K562 (cell line): Measurements from ENCODE around the gene ENDOD1. TPM values are rescaled to one million over a fixed set of nuclear protein-coding genes. Genes with fewer than 3 reads are reported as not detected.
A peak's percentile ranks its signal among the peaks of the same experiment; 100 is the strongest.

Experiments used
- ATAC-seq: fragments of 200-7000 bp; cut with Tn5 transposase; 3 replicates; pipeline ENCODE4 v1.9.1; 2020; ENCODE audit warnings: moderate library complexity
- BruUV-seq: library from RNA; stranded (reverse); fragments of 400-500 nt; replicated peaks from 2 replicates; lab custom pipeline; 2021; lab: Mats Ljungman, UMichigan
- CTCF ChIA-PET: fragments of 300-600 bp; formaldehyde crosslinking; extraction: SDS; loops from one replicate; lab custom pipeline; 2021; ENCODE audit warnings: low intra/inter-chr PET ratio; lab: Yijun Ruan, JAX
- POLR2A ChIA-PET: fragments of 300-600, 350-650 bp; sonication (Branson Sonifier 250); formaldehyde crosslinking; extraction: SDS; loops from one replicate; lab custom pipeline; 2021; ENCODE audit warnings: antibody characterized with exemption, inconsistent platforms; lab: Yijun Ruan, JAX
- DNase-seq, 4 experiments: peaks; one replicate each; pipeline versions ENCODE4 v3.0.0 to v3.0.0-alpha.2; 2011 to 2018; ENCODE audit warnings: low spot score in 3 of 4, mixed read lengths in 3 of 4; ENCODE audit errors: extremely low read depth in 1 of 4
- FAIRE-seq: peaks from 2 replicates; lab custom pipeline; 2011; peaks lifted over from hg19 to GRCh38; lab: Jason Lieb, UNC
- H2AFZ ChIP-seq: 2 replicates; pipeline ENCODE4 v1.6.0; 2011; ENCODE audit warnings: low read depth, low read length, control low read depth, inconsistent platforms
- H3K27ac ChIP-seq: fragments of 200-600 bp; 3 replicates; pipeline ENCODE4 v1.8.0; 2011; ENCODE audit warnings: low read depth, mild to moderate bottlenecking, control low read depth, inconsistent platforms, low read length, moderate library complexity, mixed read lengths; ENCODE audit errors: extremely low read depth
- H3K27me3 ChIP-seq, 2 experiments: fragments of 300-600 bp in 1 of 2; 2 replicates in 1 of 2; 3 replicates in 1 of 2; pipeline versions ENCODE4 v1.6.0 to v1.8.0; 2011; ENCODE audit warnings: inconsistent platforms in 2 of 2, low read length in 2 of 2, mild to moderate bottlenecking in 1 of 2, mixed read lengths in 1 of 2, moderate library complexity in 1 of 2; ENCODE audit not compliant: control insufficient read depth in 2 of 2, insufficient read depth in 2 of 2
- H3K36me3 ChIP-seq: fragments of 300-600 bp; 3 replicates; pipeline ENCODE4 v1.8.0; 2011; ENCODE audit warnings: mild to moderate bottlenecking, low read length, inconsistent platforms; ENCODE audit not compliant: control insufficient read depth, insufficient read depth
- H3K4me1 ChIP-seq, 2 experiments: fragments of 200-600 bp in 1 of 2; replicated peaks in 1 of 2; 2 replicates in 1 of 2; 3 replicates in 1 of 2; pipeline versions ENCODE4 v1.5.1 to v1.8.0; 2011; ENCODE audit warnings: inconsistent platforms in 2 of 2, low read length in 2 of 2, mild to moderate bottlenecking in 1 of 2, mixed read lengths in 1 of 2, moderate library complexity in 1 of 2; ENCODE audit not compliant: control insufficient read depth in 2 of 2, insufficient read depth in 2 of 2
- H3K4me2 ChIP-seq: 2 replicates; pipeline ENCODE4 v1.6.1; 2011; ENCODE audit warnings: low read length, control low read depth, inconsistent platforms, mixed read lengths; ENCODE audit not compliant: insufficient read depth
- H3K4me3 ChIP-seq: fragments of 200-600 bp; sonication (generic), shearing (Covaris generic); 2 replicates; pipeline ENCODE4 v1.5.1; 2016; ENCODE audit warnings: control low read depth, inconsistent platforms
- H3K79me2 ChIP-seq: fragments of 200-600 bp; 3 replicates; pipeline ENCODE4 v1.8.0; 2011; ENCODE audit warnings: low read length, inconsistent platforms; ENCODE audit not compliant: control insufficient read depth, insufficient read depth
- H3K9ac ChIP-seq, 2 experiments: 2 replicates each; pipeline versions ENCODE4 v1.6.0 to v1.6.1; 2011; ENCODE audit warnings: low read depth in 2 of 2, low read length in 2 of 2, control low read depth in 1 of 2, inconsistent platforms in 1 of 2, mild to moderate bottlenecking in 1 of 2, mixed read lengths in 1 of 2; ENCODE audit not compliant: insufficient read depth in 1 of 2
- H3K9me1 ChIP-seq: one replicate; pipeline ENCODE4 v1.6.0; 2011; ENCODE audit warnings: inconsistent platforms, mild to moderate bottlenecking, low read length, moderate library complexity; ENCODE audit not compliant: control insufficient read depth, insufficient read depth
- H3K9me3 ChIP-seq: replicated peaks from 2 replicates; pipeline ENCODE4 v1.5.1; 2011; ENCODE audit warnings: low read depth, low read length, inconsistent platforms; ENCODE audit not compliant: control insufficient read depth, insufficient read depth
- H4K20me1 ChIP-seq: replicated peaks from 2 replicates; pipeline ENCODE4 v1.6.1; 2011; ENCODE audit warnings: low read length, inconsistent platforms, mixed read lengths; ENCODE audit not compliant: control insufficient read depth, insufficient read depth
- MEIS2 ChIP-seq: fragments of 450-650 bp; IDR thresholded peaks from 2 replicates; pipeline ENCODE4 v1.6.1; 2014; ENCODE audit warnings: mild to moderate bottlenecking; ENCODE audit not compliant: partially characterized antibody
- PBX2 ChIP-seq, 2 experiments: IDR thresholded peaks in 1 of 2; conservative IDR thresholded peaks in 1 of 2; 2 replicates each; pipeline ENCODE4 v1.6.1; 2016; ENCODE audit warnings: low read depth in 2 of 2, mild to moderate bottlenecking in 1 of 2, missing compliant biosample characterization in 1 of 2, missing genetic modification characterization in 1 of 2, moderate library complexity in 1 of 2
- THAP12 ChIP-seq: fragments of 250-450 bp; sonication (Bioruptor Pico); IDR thresholded peaks from 2 replicates; pipeline ENCODE4 v1.9.0; 2021; ENCODE audit warnings: mild to moderate bottlenecking, inconsistent platforms
- WGBS: fragments of 100-300 bp; shearing (Covaris generic); methylation state at CpG from one replicate; pipeline ENCODE4 v1.1.6; 2016; ENCODE audit warnings: low coverage, mixed read lengths; ENCODE audit not compliant: insufficient coverage; ENCODE audit errors: missing lambda C conversion rate; 5-methylcytosine and 5-hydroxymethylcytosine counted together
- in situ Hi-C: fragments of 300-500 bp; cut with MboI; formaldehyde crosslinking; loops from 4 replicates; pipeline ENCODE4 v1.15.0; 2018; ENCODE audit warnings: inconsistent platforms, mixed read lengths
- intact Hi-C: fragments of 100-400 bp; cut with micrococcal nuclease; formaldehyde crosslinking; loops from 2 replicates; pipeline ENCODE4 v1.14.2; 2022
- polyA plus RNA-seq, 8 experiments: library from polyadenylated mRNA; depleted of rRNA in 4 of 8; stranded (reverse) in 5 of 8; unstranded in 3 of 8; fragments of >200 nt; fragmentation: Nextera tagmentation in 2 of 8; fragmentation: Illumina TruSeq in 1 of 8; extraction: Ambion mirVana in 2 of 8; extraction: Trizol in 1 of 8; gene quantifications; 2 replicates each; pipeline versions ENCODE4 v1.2.1 to v1.2.3, GENCODE V29; 2011 to 2014; ENCODE audit warnings: inconsistent platforms in 1 of 8, missing spikeins in 1 of 8
- total RNA-seq, 7 experiments: library from RNA; depleted of rRNA in 6 of 7; stranded (reverse); fragments of >200 nt in 6 of 7; fragmentation: Illumina TruSeq in 2 of 7; extraction: Trizol in 2 of 7; gene quantifications; 2 replicates each; pipeline versions ENCODE4 v1.2.1 to v1.2.3, GENCODE V29; 2011 to 2021; ENCODE audit warnings: low replicate concordance in 1 of 7
- TF ChIP-seq, protein P1 (sequence below), 2 experiments: fragments of 450-650 bp in 1 of 2; sonication (generic) in 1 of 2; formaldehyde crosslinking in 1 of 2; IDR thresholded peaks in 1 of 2; conservative IDR thresholded peaks in 1 of 2; 2 replicates each; pipeline versions ENCODE4 v1.6.1 to v1.8.1; 2016 to 2023; ENCODE audit warnings: mild to moderate bottlenecking in 2 of 2, moderate library complexity in 2 of 2, inconsistent platforms in 1 of 2, missing genetic modification reagents in 1 of 2

ENDOD1 gene
- total and polyA plus RNA-seq, 9 of the 15 experiments (the other 6 are each of a cell fraction or from before 2014, with no cell fraction given): 4.2 to 11.8 (median 9.3) TPM

- no peak overlapping the region for H3K9ac ChIP-seq
- no peaks in the 10 kb centered on the region for H3K27me3 ChIP-seq
- H3K27ac ChIP-seq: no peak overlapping the region
- peaks cover 14 to 19% of the 10 kb centered on the region in 2 experiments for H3K4me1 ChIP-seq
- ATAC-seq: no peak
- H3K9me1 ChIP-seq: no peaks in the 10 kb centered on the region
- ChIA-PET POLR2A (interaction anchor here (1.7 to 7.0 kb wide), 2 partner anchors 14 to 17 kb away, joined by 5 to 33 read pairs; no protein-coding TSS in a partner anchor), CTCF (no interaction called here)
- 30% methylated on average over 2 of the region's 2 CpGs for WGBS
- intact Hi-C loops: no loop called here
- H3K4me3 ChIP-seq: no peak overlapping the region
- H3K79me2 ChIP-seq: peaks cover 13% of the 10 kb centered on the region; the same call in 2 of the 3 replicates
- BruUV-seq: no TSS peak
- no peak overlapping the region for H3K4me2 ChIP-seq
- DNase-seq: no peak
- no peak for FAIRE-seq
- TF ChIP-seq THAP12 (CRISPR knock-in tag): no peak
- no peak for TF ChIP-seq PBX2 (CRISPR knock-in tag; IDR thresholded peaks at IDR 0.05; ENCODE audit: low read depth)
- 0 out of 2 replicates have a peak, but pooled peaks have one; percentile 29 for TF ChIP-seq PBX2 (tag; conservative IDR thresholded peaks at IDR 0.05; ENCODE audit: low read depth)
- TF ChIP-seq, protein P1, sequence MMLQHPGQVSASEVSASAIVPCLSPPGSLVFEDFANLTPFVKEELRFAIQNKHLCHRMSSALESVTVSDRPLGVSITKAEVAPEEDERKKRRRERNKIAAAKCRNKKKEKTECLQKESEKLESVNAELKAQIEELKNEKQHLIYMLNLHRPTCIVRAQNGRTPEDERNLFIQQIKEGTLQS (IDR thresholded peaks at IDR 0.05): peak; percentile 75
- TF ChIP-seq, protein P1 (CRISPR knock-in tag; conservative IDR thresholded peaks at IDR 0.05): no peak
- TF ChIP-seq MEIS2: peak; percentile 47
- no peak overlapping the region for H2AFZ ChIP-seq
- in situ Hi-C loops: no loop called here
- 0 out of 2 replicates have a peak, but pooled peaks cover 3% of the 10 kb centered on the region for H4K20me1 ChIP-seq
- H3K9me3 ChIP-seq: no peaks in the 10 kb centered on the region
- no peaks in the 10 kb centered on the region for H3K36me3 ChIP-seq
These were observed 3.5 kb upstream of the ENDOD1 start for GRCh38 chr11:95086151-95086550.
